Endothelial cell of umbilical vein (primary cell): ENCODE measurements around the gene FCRL2. TPM values are rescaled to one million over a fixed set of nuclear protein-coding genes. Genes with fewer than 3 reads are reported as not detected.

ENCODE experiments used
- Bru-seq: library from RNA; stranded (reverse); fragments of 400-500 nt; gene quantifications from one replicate; lab custom pipeline; 2021; lab: Mats Ljungman, UMichigan
- BruChase-seq, 2 experiments: library from RNA; stranded (reverse); fragments of 400-500 nt; gene quantifications; one replicate each; lab custom pipeline; 2021; lab: Mats Ljungman, UMichigan
- BruUV-seq: library from RNA; stranded (reverse); fragments of 400-500 nt; replicated peaks from 2 replicates; lab custom pipeline; 2021; lab: Mats Ljungman, UMichigan
- CTCF ChIA-PET: fragments of 300-600, 350-600 bp; sonication (Branson Sonifier 250); formaldehyde crosslinking; loops from one replicate; lab custom pipeline; 2021; ENCODE audit warnings: antibody characterized with exemption, inconsistent platforms; lab: Charles Lee
- POLR2A ChIA-PET: fragments of 300-600, 350-600 bp; sonication (Branson Sonifier 250); formaldehyde crosslinking; loops from one replicate; lab custom pipeline; 2021; ENCODE audit warnings: antibody characterized with exemption, inconsistent platforms; lab: Charles Lee
- DNase-seq: peaks from one replicate; pipeline ENCODE4 v3.0.0-alpha.2; 2011; ENCODE audit warnings: low read depth, low spot score
- FAIRE-seq: peaks from 2 replicates; lab custom pipeline; 2011; peaks lifted over from hg19 to GRCh38; lab: Jason Lieb, UNC
- H2AFZ ChIP-seq: 2 replicates; pipeline ENCODE4 v1.6.0; 2012; ENCODE audit warnings: low read depth, low read length, control low read depth, inconsistent platforms
- H3K27ac ChIP-seq: 2 replicates; pipeline ENCODE4 v1.5.1; 2011; ENCODE audit warnings: low read depth, mild to moderate bottlenecking, control low read depth, low read length, moderate library complexity; ENCODE audit not compliant: insufficient read depth
- H3K27me3 ChIP-seq, 2 experiments: 2 replicates each; pipeline versions ENCODE4 v1.6.0 to v1.6.1; 2011; ENCODE audit warnings: low read length in 2 of 2, mixed read lengths in 1 of 2; ENCODE audit not compliant: control insufficient read depth in 2 of 2, insufficient read depth in 2 of 2
- H3K36me3 ChIP-seq, 2 experiments: 2 replicates in 1 of 2; 3 replicates in 1 of 2; pipeline ENCODE4 v1.5.1; 2011; ENCODE audit warnings: low read length in 2 of 2, mild to moderate bottlenecking in 1 of 2, moderate library complexity in 1 of 2; ENCODE audit not compliant: control insufficient read depth in 2 of 2, insufficient read depth in 2 of 2; ENCODE audit errors: extremely low read depth in 1 of 2
- H3K4me1 ChIP-seq: 3 replicates; pipeline ENCODE4 v1.5.1; 2011; ENCODE audit warnings: mild to moderate bottlenecking, low read length; ENCODE audit not compliant: control insufficient read depth, insufficient read depth; ENCODE audit errors: extremely low read depth
- H3K4me2 ChIP-seq: 2 replicates; pipeline ENCODE4 v1.6.1; 2011; ENCODE audit warnings: low read length, control low read depth, mixed read lengths; ENCODE audit not compliant: insufficient read depth
- H3K4me3 ChIP-seq, 3 experiments: fragments of 200-600 bp in 1 of 3; sonication (generic), shearing (Covaris generic) in 1 of 3; replicated peaks in 1 of 3; 2 replicates each; pipeline ENCODE4 v1.5.1; 2011 to 2016; ENCODE audit warnings: control low read depth in 3 of 3, low read length in 3 of 3, mild to moderate bottlenecking in 2 of 3, inconsistent platforms in 1 of 3, low read depth in 1 of 3, moderate library complexity in 1 of 3; ENCODE audit not compliant: insufficient read depth in 1 of 3
- H3K79me2 ChIP-seq: 2 replicates; pipeline ENCODE4 v1.6.0; 2012; ENCODE audit warnings: low read length, inconsistent platforms; ENCODE audit not compliant: control insufficient read depth, insufficient read depth
- H3K9ac ChIP-seq: replicated peaks from 2 replicates; pipeline ENCODE3; 2011; ENCODE audit warnings: low read length, control low read depth; ENCODE audit not compliant: insufficient read depth; ENCODE audit errors: extremely low read depth
- H3K9me1 ChIP-seq: replicated peaks from 3 replicates; pipeline ENCODE4 v1.6.0; 2011; ENCODE audit warnings: mild to moderate bottlenecking, low read length; ENCODE audit not compliant: control insufficient read depth, insufficient read depth; ENCODE audit errors: extremely low read depth
- H3K9me3 ChIP-seq: replicated peaks from 2 replicates; pipeline ENCODE4 v1.5.1; 2012; ENCODE audit warnings: low read length, inconsistent platforms; ENCODE audit not compliant: control insufficient read depth, insufficient read depth
- H4K20me1 ChIP-seq: replicated peaks from 2 replicates; pipeline ENCODE3; 2011; ENCODE audit warnings: mild to moderate bottlenecking, low read length; ENCODE audit not compliant: control insufficient read depth, insufficient read depth; ENCODE audit errors: extremely low read depth
- EZH2 ChIP-seq: IDR thresholded peaks from 2 replicates; pipeline ENCODE4 v1.6.1; 2012; ENCODE audit warnings: borderline replicate concordance, low read depth, mild to moderate bottlenecking, moderate library complexity, low read length, inconsistent platforms; ENCODE audit not compliant: severe bottlenecking
- FOS ChIP-seq: IDR thresholded peaks from 2 replicates; pipeline ENCODE4 v1.6.1; 2011; ENCODE audit warnings: mild to moderate bottlenecking, low read length, moderate library complexity, borderline replicate concordance; ENCODE audit not compliant: insufficient read depth
- GATA2 ChIP-seq: IDR thresholded peaks from 2 replicates; pipeline ENCODE4 v1.7.0; 2011; ENCODE audit warnings: low read depth, mild to moderate bottlenecking, moderate library complexity, mixed read lengths, low read length; ENCODE audit not compliant: insufficient read length, insufficient read depth
- JUN ChIP-seq: IDR thresholded peaks from 2 replicates; pipeline ENCODE4 v1.6.1; 2011; ENCODE audit warnings: borderline replicate concordance, low read depth; ENCODE audit not compliant: insufficient read length, insufficient read depth
- MYC ChIP-seq: IDR thresholded peaks from one replicate; pipeline ENCODE4 v1.6.1; 2011; ENCODE audit warnings: mild to moderate bottlenecking, low read depth, low read length
- POLR2A ChIP-seq: IDR thresholded peaks from 2 replicates; pipeline ENCODE4 v1.6.1; 2012; ENCODE audit warnings: low read depth, mild to moderate bottlenecking, control low read depth, low read length
- POLR2AphosphoS5 ChIP-seq: IDR thresholded peaks from 2 replicates; pipeline ENCODE4 v1.6.1; 2012; ENCODE audit warnings: low read depth, mild to moderate bottlenecking, control low read depth, low read length, moderate library complexity; ENCODE audit not compliant: insufficient read depth
- dilution Hi-C: fragments of 300-500 bp; cut with MboI; formaldehyde crosslinking; loops from one replicate; pipeline ENCODE4 v1.15.0; 2019; ENCODE audit warnings: low sequenced_read_pairs; ENCODE audit not compliant: extremely low pct_ligation_motif_present
- intact Hi-C: fragments of 100-400 bp; cut with micrococcal nuclease; formaldehyde crosslinking; loops from one replicate; pipeline ENCODE4 v1.10.0; 2022
- long read RNA-seq: library from polyadenylated mRNA; stranded (forward); transcript quantifications from one replicate; pipeline ENCODE4 v2.0.0, GENCODE V29; 2021
- polyA minus RNA-seq, 3 experiments: library from RNA; depleted of rRNA, polyadenylated mRNA; stranded (reverse); fragments of >200 nt; gene quantifications; 1 replicate in 1 of 3; 2 replicates in 2 of 3; pipeline ENCODE4 v1.2.3, GENCODE V29; 2011
- polyA plus RNA-seq, 4 experiments: library from polyadenylated mRNA; depleted of rRNA in 3 of 4; stranded (reverse) in 3 of 4; unstranded in 1 of 4; fragments of >200 nt; gene quantifications; 2 replicates each; pipeline versions ENCODE4 v1.2.1 to v1.2.3, GENCODE V29; 2011 to 2012; ENCODE audit warnings: missing spikeins in 1 of 4
- total RNA-seq: library from RNA; stranded (reverse); gene quantifications from 2 replicates; pipeline ENCODE4 v1.2.3, GENCODE V29; 2021
- TF ChIP-seq, protein P1 (sequence below): IDR thresholded peaks from 2 replicates; pipeline ENCODE4 v1.6.1; 2011; ENCODE audit not compliant: insufficient read depth, insufficient read length
- TF ChIP-seq, protein P2 (sequence below), 2 donors: IDR thresholded peaks; 1 replicate in 1 of 2; 2 replicates in 1 of 2; pipeline ENCODE4 v1.5.1; 2011; ENCODE audit warnings: low read length in 2 of 2, mild to moderate bottlenecking in 2 of 2, moderate library complexity in 2 of 2, control low read depth in 1 of 2, inconsistent platforms in 1 of 2, low read depth in 1 of 2; ENCODE audit not compliant: insufficient read depth in 1 of 2; ENCODE audit errors: extremely low read depth in 1 of 2

FCRL2 gene
- not detected in 2 replicates for total RNA-seq
- not detected in 2 replicates for polyA plus RNA-seq
- not detected in 2 replicates for polyA plus RNA-seq (2011; cell fraction: cytosol; rRNA removed)
- not detected in 2 replicates for polyA plus RNA-seq (2011; cell fraction: nucleus; rRNA removed)
- polyA plus RNA-seq (2012) = not detected in 2 replicates
- polyA minus RNA-seq = not detected in 2 replicates
- not detected for polyA minus RNA-seq (2011; cell fraction: cytosol; rRNA and poly(A)+ RNA removed)
- not detected in 2 replicates for polyA minus RNA-seq (2011; cell fraction: nucleus; rRNA and poly(A)+ RNA removed)
- not detected for Bru-seq, nascent RNA
- BruChase-seq, experiment 1, labeled RNA remaining after a 6-hour chase = not detected
- BruChase-seq, experiment 2, labeled RNA remaining after a 2-hour chase = not detected
- long read RNA-seq = 0 reads

- H3K9me1 ChIP-seq = no peaks in the 10 kb centered on the region
- dilution Hi-C loops = no loop called here
- H3K36me3 ChIP-seq = no peaks in the 10 kb centered on the region
- H3K4me3 ChIP-seq = no peak within 1 kb of the TSS
- H3K79me2 ChIP-seq = no peaks in the 10 kb centered on the region
- H4K20me1 ChIP-seq = no peaks in the 10 kb centered on the region
- CTCF ChIA-PET = no interaction called here
- BruUV-seq = no TSS peak
- intact Hi-C loops = no loop called here
- POLR2A ChIA-PET = no interaction called here
- no peak for FAIRE-seq
- H3K9me3 ChIP-seq = no peaks in the 10 kb centered on the region
- H3K4me2 ChIP-seq = no peak within 1 kb of the TSS
- no peaks in the 10 kb centered on the region for H3K4me1 ChIP-seq
- no peak within 1 kb of the TSS for H2AFZ ChIP-seq
- DNase-seq = no peak
- no peak within 1 kb of the TSS for H3K27ac ChIP-seq
- no peaks in the 10 kb centered on the region for H3K27me3 ChIP-seq
- no peak within 1 kb of the TSS for H3K9ac ChIP-seq
- TF ChIP-seq GATA2 = no peak
- TF ChIP-seq, protein P1, sequence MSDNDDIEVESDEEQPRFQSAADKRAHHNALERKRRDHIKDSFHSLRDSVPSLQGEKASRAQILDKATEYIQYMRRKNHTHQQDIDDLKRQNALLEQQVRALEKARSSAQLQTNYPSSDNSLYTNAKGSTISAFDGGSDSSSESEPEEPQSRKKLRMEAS = no peak
- no peak for TF ChIP-seq FOS
- no peak for TF ChIP-seq JUN
- no peak for TF ChIP-seq POLR2A
- TF ChIP-seq, protein P2, sequence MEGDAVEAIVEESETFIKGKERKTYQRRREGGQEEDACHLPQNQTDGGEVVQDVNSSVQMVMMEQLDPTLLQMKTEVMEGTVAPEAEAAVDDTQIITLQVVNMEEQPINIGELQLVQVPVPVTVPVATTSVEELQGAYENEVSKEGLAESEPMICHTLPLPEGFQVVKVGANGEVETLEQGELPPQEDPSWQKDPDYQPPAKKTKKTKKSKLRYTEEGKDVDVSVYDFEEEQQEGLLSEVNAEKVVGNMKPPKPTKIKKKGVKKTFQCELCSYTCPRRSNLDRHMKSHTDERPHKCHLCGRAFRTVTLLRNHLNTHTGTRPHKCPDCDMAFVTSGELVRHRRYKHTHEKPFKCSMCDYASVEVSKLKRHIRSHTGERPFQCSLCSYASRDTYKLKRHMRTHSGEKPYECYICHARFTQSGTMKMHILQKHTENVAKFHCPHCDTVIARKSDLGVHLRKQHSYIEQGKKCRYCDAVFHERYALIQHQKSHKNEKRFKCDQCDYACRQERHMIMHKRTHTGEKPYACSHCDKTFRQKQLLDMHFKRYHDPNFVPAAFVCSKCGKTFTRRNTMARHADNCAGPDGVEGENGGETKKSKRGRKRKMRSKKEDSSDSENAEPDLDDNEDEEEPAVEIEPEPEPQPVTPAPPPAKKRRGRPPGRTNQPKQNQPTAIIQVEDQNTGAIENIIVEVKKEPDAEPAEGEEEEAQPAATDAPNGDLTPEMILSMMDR (IDR thresholded peaks at IDR 0.05; ENCODE audit: extremely low read depth in 1 of 2, insufficient read depth in 1 of 2, low read depth in 1 of 2, low read length in 2 of 2) = no peak
- no peak for TF ChIP-seq MYC
- no peak for TF ChIP-seq POLR2AphosphoS5
- no peak for TF ChIP-seq EZH2
Measured at GRCh38 chr1:157776971-157777391, at the start of gene FCRL2. Gene FCRL2 (minus strand): TSS chr1:157777132. CDS start chr1:157777073, 59 bp downstream.
